HUES48 (cell line): ENCODE data around the gene SLC52A1.
"Not testable (repeated sequence)": the region's sequence is repeated elsewhere in the genome, so short reads cannot be mapped to it uniquely, and the experiment has no call there.

ENCODE experiments used
- H3K27ac ChIP-seq: one replicate; pipeline ENCODE4 v1.7.0; 2013; ENCODE audit warnings: low read depth, low read length, inconsistent platforms
- H3K27me3 ChIP-seq: 2 replicates; pipeline ENCODE4 v1.6.1; 2013; ENCODE audit warnings: mild to moderate bottlenecking, low read length; ENCODE audit not compliant: control insufficient read depth, insufficient read depth
- H3K36me3 ChIP-seq: 2 replicates; pipeline ENCODE4 v1.6.1; 2013; ENCODE audit warnings: low read length; ENCODE audit not compliant: control insufficient read depth, insufficient read depth
- H3K4me1 ChIP-seq: 2 replicates; pipeline ENCODE4 v1.6.1; 2013; ENCODE audit warnings: mild to moderate bottlenecking, low read length; ENCODE audit not compliant: control insufficient read depth, insufficient read depth
- H3K4me3 ChIP-seq: 2 replicates; pipeline ENCODE4 v1.5.1; 2013; ENCODE audit warnings: mild to moderate bottlenecking, low read depth, low read length
- H3K9ac ChIP-seq: 2 replicates; pipeline ENCODE4 v1.6.1; 2013; ENCODE audit warnings: mild to moderate bottlenecking, low read depth, low read length, moderate library complexity
- H3K9me3 ChIP-seq: 2 replicates; pipeline ENCODE4 v1.6.1; 2013; ENCODE audit warnings: low read length; ENCODE audit not compliant: control insufficient read depth, insufficient read depth

SLC52A1 gene

GRCh38 chr17:5035315-5035714, at the start of gene SLC52A1:
TSS of gene SLC52A1 (minus strand) at chr17:5035426. CDS start at chr17:5034606, 820 bp downstream.
- no peak within 1 kb of the TSS for H3K9ac ChIP-seq
- H3K27me3 ChIP-seq = no peaks in the 10 kb centered on the region
- H3K9me3 ChIP-seq = no peaks in the 10 kb centered on the region
- H3K4me3 ChIP-seq = peak within 1 kb of the TSS; percentile 40
- H3K36me3 ChIP-seq = no peaks in the 10 kb centered on the region
- H3K4me1 ChIP-seq = no peaks in the 10 kb centered on the region
- no peak within 1 kb of the TSS for H3K27ac ChIP-seq

- H3K4me1 ChIP-seq = peaks cover 2% of the 10 kb centered on the region
- no peaks in the 10 kb centered on the region for H3K9me3 ChIP-seq
- H3K36me3 ChIP-seq = no peaks in the 10 kb centered on the region
- H3K27me3 ChIP-seq = peaks cover 10% of the 10 kb centered on the region
- no peak overlapping the region for H3K4me3 ChIP-seq
- no peak overlapping the region for H3K9ac ChIP-seq
- H3K27ac ChIP-seq = no peak overlapping the region
Measured at GRCh38 chr17:5080591-5080990, 45.4 kb upstream of the SLC52A1 start.

DNA sequence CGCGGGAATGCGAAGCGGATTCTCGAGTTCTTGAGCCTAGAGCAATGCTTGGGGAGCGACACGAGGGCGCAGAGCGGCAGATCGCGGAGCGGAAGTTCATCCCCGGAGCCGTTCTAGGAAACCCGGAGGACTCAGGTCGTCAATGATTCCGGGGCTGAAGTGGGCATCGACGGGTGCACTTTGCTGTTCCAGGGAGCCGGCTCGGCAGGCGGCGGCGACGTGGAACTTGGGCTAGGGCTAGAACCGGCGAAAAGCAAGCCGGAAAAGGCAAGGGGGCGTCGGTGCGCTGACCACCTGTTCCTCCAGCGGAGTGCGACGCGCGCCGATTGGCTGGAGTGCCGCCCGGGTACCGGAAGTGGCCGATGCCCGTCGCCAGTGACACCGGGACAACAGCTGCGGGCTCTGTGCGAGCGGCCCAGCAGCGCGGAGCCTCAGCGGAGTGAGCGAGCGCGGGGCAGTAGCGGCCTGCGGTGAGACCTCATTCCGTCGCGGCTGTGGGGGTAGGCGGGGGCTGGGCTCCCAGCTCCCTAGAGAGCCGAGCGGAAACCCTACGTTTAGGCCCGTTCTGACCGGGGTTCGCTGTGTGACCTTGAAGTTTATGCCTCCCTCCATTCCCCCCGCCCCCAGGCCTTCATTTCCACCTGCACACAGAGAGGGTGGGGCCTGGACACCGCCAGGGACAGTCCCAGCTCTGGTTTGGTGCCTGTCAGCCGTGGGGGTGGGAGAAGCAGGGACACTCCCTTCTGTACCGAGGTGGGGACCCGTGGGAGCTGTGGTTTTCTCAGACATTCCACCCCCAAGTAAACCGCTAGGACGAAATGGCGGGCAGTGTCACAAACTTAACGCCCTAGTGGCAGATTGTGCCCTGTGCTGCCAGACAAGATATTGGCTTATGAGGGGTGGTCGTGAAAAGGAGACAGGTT, 43.1 kb upstream of the SLC52A1 start, which contains the start of gene ZFP3:
TSS of gene ZFP3 (plus strand) at position 362 of the 923 bp plus-strand sequence. CDS start 13,038 bp downstream, outside the sequence.
- Histone ChIP-seq H3K9ac (no peak within 1 kb of the TSS), H3K36me3 (no peaks in the 10 kb centered on the region), H3K9me3 (no peaks in the 10 kb centered on the region), H3K27me3 (peaks cover 10% of the 10 kb centered on the region), H3K4me1 (peaks cover 8% of the 10 kb centered on the region), H3K4me3 (peak within 1 kb of the TSS; percentile 47), H3K27ac (no peak within 1 kb of the TSS)

- no peak overlapping the region for H3K27ac ChIP-seq
- peaks cover 8% of the 10 kb centered on the region for H3K4me1 ChIP-seq
- H3K4me3 ChIP-seq = no peak overlapping the region
- H3K9ac ChIP-seq = no peak overlapping the region
- no peaks in the 10 kb centered on the region for H3K9me3 ChIP-seq
- no peaks in the 10 kb centered on the region for H3K36me3 ChIP-seq
- H3K27me3 ChIP-seq = peaks cover 10% of the 10 kb centered on the region
Measured at GRCh38 chr17:5077781-5078105, 42.5 kb upstream of the SLC52A1 start.

DNA sequence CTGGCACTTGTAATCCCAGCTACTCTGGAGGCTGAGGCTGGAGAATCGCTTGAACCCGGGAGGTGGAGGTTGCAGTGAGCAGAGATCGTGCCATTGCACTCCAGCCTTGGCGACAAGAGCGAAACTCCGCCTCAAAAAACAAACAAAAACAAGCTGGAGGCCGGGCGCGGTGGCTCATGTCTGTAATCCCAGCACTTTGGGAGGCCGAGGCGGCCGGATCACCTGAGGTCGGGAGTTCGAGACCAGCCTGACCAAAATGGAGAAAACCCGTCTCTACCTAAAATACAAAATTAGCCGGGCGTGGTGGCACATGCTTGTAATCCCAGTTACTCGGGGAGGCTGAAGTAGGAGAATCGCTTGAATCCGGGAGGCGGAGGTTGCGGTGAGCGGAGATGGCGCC, 42.0 kb upstream of the SLC52A1 start:
- H3K4me3 ChIP-seq, H3K9ac ChIP-seq, H3K9me3 ChIP-seq, H3K36me3 ChIP-seq, H3K4me1 ChIP-seq, H3K27ac ChIP-seq: not testable (repeated sequence)
- peaks cover 10% of the 10 kb centered on the region for H3K27me3 ChIP-seq

DNA sequence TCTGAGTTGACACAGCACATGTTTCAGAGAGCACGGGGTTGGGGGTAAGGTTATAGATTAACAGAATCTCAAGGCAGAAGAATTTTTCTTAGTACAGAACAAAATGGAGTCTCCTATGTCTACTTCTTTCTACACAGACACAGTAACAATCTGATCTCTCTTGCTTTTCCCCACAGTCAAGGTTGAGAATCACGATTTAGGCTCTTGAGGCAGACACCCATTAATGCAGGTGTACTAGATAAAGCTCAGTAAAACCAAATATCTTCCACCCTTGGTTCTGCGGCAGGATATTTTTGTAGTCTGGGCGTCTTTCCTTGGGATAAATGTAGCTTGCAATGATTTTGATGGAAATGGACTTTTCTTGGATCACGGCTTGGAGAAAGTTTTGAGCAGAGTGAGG, 40.2 kb upstream of the SLC52A1 start:
- not testable (repeated sequence) for H3K4me3 ChIP-seq, H3K9me3 ChIP-seq, H3K9ac ChIP-seq, H3K4me1 ChIP-seq, H3K36me3 ChIP-seq
- Histone ChIP-seq H3K27me3 (peaks cover 10% of the 10 kb centered on the region), H3K27ac (peak overlapping the region; percentile 42)

DNA sequence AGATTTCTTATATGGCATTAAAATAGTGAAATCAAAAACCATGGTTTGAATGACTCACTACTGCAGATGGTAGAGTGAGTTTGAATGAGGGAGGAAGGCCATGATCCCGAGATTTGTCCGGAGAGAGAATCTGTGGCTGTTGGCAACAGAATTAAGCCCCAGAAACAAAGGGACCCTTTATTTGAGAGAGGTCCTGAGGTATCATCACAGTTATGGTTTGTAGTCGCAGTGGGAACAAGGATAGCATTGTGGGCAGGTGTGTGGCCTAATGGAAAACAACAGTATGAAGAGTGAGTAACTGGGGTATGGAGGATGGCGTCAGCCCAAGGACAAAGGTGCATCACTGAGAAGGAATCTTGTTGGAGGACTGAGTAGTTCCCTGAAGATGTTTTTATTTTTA, 34.5 kb upstream of the SLC52A1 start:
- H3K4me1 ChIP-seq = 0 out of 2 replicates have a peak, but pooled peaks cover 4% of the 10 kb centered on the region
- H3K36me3 ChIP-seq = no peaks in the 10 kb centered on the region
- no peaks in the 10 kb centered on the region for H3K9me3 ChIP-seq
- no peak overlapping the region for H3K9ac ChIP-seq
- no peak overlapping the region for H3K27ac ChIP-seq
- no peak overlapping the region for H3K4me3 ChIP-seq
- no peaks in the 10 kb centered on the region for H3K27me3 ChIP-seq

GRCh38 chr17:5068236-5068635, 33.0 kb upstream of the SLC52A1 start:
- Histone ChIP-seq H3K27me3 (no peaks in the 10 kb centered on the region), H3K4me3 (no peak overlapping the region), H3K9me3 (no peaks in the 10 kb centered on the region), H3K27ac (no peak overlapping the region), H3K4me1 (no peaks in the 10 kb centered on the region), H3K36me3 (no peaks in the 10 kb centered on the region), H3K9ac (no peak overlapping the region)

DNA sequence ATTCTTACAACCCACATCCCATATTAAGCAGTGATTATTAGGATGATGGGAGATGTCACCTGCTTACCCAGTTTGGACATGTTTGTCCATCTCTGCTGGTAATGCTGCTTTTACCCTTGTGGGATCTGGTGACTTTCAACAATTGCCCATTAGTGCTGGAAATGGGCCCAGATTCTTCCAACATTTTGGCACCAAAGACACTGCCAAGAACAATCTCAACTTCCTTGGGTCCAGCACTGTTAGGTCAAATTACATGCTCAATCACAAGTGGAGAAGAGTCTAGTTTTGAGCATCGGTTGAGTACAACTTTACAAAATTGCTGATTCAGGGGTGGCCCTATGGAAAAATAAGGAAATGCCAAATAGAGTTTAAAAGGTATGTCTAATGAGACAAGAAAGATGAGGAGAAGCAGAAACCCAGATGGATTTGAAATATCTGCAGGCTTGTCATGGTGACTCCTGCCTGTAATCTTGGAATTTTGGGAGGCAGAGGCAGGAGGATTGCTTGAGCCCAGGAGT, 30.1 kb upstream of the SLC52A1 start:
- no peaks in the 10 kb centered on the region for H3K9me3 ChIP-seq
- no peak overlapping the region for H3K9ac ChIP-seq
- no peak overlapping the region for H3K27ac ChIP-seq
- H3K4me1 ChIP-seq = no peaks in the 10 kb centered on the region
- H3K27me3 ChIP-seq = no peaks in the 10 kb centered on the region
- no peaks in the 10 kb centered on the region for H3K36me3 ChIP-seq
- no peak overlapping the region for H3K4me3 ChIP-seq

DNA sequence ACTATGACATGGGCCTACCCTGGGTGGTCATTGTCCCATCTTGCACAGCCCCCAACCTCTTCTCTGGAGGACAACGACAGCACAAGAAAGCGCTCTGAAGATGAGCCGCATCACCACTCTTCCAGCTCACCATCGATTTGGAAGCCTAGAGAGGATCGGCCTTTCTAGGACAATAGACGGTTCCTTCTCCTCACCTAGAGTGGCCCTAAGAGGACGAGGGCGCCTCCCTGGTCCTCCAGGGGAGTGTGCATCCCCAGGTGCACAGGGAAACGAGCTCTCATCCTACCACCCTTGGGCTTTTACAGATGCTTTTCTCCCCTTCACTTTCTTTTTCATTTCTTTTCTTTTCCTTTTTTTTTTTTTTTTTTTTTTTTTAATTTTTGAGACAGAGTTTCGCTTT, 20.3 kb upstream of the SLC52A1 start:
- Histone ChIP-seq H3K4me3 (no peak overlapping the region), H3K9me3 (no peaks in the 10 kb centered on the region), H3K27ac (peak overlapping the region; percentile 18), H3K9ac (no peak overlapping the region), H3K4me1 (no peaks in the 10 kb centered on the region), H3K27me3 (no peaks in the 10 kb centered on the region), H3K36me3 (no peaks in the 10 kb centered on the region)

- H3K27me3 ChIP-seq = no peaks in the 10 kb centered on the region
- H3K9ac ChIP-seq = no peak overlapping the region
- H3K36me3 ChIP-seq = no peaks in the 10 kb centered on the region
- H3K4me3 ChIP-seq = no peak overlapping the region
- H3K27ac ChIP-seq = no peak overlapping the region
- H3K9me3 ChIP-seq = no peaks in the 10 kb centered on the region
- no peaks in the 10 kb centered on the region for H3K4me1 ChIP-seq
Measured at GRCh38 chr17:5050278-5050677, 15.1 kb upstream of the SLC52A1 start.
